ENCODE measurements around the gene GALNT1.

DNA sequence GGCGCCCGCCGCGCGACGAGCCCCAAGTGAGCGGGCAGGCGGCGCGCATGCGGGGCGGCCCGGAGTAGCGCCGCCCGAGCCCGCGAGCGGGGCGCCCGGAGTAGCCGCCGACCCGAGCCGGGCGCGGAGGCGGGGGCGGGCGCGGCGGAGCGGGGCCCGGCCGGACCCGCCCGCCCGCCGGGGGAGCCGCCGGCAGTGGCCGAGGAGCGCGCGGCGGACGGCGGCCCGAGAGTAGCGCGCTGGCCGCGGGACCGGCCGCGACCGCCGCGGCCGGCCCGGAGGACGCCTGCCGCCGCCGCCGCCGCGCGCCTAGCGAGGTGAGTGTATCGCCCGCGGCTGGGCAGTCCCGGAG lies at the start of gene GALNT1:
- TF ChIP-seq CTCF (conservative IDR thresholded peaks at IDR 0.05; ENCODE audit: low read depth, low read length) (no peak), EZH2 (IDR thresholded peaks at IDR 0.05; ENCODE audit: borderline replicate concordance, low read depth, low read length, poor library complexity, severe bottlenecking) (no peak)
